Measurements from ENCODE around the gene CHST8.
"Not testable (repeated sequence)": the region's sequence is repeated elsewhere in the genome, so short reads cannot be mapped to it uniquely, and the experiment has no call there.

Gene CHST8

DNA sequence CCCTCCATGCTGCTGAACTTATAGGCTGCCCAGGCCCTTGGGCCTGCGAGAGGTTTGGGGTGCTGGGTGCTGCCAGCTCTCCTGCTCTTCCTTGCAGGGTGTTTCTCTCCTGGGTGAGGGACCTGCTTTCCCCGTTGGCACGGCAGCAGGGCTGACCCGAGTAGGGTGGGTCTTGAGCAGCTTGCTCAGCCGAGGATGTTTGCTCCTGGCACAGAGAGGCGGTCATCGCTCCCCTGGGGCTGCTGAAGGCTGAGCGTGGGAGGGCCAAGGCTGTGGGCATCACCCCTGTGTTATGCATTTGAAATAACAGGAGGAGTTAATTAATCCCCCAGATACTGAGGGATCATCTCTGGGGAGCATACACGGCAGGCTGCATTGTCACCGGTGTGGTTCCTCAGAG is 180.2 kb downstream of the CHST8 start:
- in situ Hi-C loops (cut with MboI; ENCODE audit: low sequenced_read_pairs): no loop called here

DNA sequence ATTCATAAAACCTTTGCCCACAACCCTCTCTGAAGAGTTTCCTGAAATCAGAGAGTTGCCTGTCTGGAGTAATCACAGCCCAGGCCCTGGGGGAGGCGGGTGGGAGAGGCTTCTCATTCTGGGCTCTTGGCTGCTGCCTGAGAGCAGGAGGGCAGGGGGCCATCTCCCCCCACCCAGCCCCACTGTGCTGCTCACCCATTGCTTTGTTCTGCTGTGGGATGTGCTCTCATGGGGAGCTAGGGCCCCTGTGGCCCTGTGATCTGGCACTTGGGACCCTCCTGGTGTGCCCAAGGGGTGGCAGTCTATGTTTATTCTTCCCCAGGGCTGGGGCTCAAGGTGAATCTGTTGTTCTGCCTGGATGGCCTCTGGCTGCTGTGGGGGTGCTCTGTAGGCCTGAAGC is 181.0 kb downstream of the CHST8 start:
- in situ Hi-C loops (cut with MboI; ENCODE audit: low sequenced_read_pairs): no loop called here

DNA sequence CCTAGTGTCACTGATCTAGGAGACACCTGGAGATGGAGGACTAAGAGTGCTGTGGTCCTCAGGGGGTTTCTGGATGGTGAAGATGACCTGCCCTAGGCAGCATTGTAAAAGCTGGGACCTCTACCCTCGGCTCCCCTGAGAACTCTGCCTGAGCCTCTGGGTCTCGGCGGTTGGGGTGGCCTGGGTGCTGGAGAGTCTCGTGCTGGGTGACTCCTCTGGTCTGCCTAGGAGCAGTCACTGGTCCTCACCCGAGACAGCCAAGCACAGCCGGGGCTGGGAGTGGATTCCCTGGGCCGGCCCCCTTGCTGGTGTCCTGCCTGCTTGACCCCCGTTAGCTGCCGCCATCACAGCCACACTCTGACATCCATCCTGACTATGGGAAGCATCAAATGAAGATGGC is 181.6 kb downstream of the CHST8 start:
- in situ Hi-C loops (cut with MboI; ENCODE audit: low sequenced_read_pairs): no loop called here

DNA sequence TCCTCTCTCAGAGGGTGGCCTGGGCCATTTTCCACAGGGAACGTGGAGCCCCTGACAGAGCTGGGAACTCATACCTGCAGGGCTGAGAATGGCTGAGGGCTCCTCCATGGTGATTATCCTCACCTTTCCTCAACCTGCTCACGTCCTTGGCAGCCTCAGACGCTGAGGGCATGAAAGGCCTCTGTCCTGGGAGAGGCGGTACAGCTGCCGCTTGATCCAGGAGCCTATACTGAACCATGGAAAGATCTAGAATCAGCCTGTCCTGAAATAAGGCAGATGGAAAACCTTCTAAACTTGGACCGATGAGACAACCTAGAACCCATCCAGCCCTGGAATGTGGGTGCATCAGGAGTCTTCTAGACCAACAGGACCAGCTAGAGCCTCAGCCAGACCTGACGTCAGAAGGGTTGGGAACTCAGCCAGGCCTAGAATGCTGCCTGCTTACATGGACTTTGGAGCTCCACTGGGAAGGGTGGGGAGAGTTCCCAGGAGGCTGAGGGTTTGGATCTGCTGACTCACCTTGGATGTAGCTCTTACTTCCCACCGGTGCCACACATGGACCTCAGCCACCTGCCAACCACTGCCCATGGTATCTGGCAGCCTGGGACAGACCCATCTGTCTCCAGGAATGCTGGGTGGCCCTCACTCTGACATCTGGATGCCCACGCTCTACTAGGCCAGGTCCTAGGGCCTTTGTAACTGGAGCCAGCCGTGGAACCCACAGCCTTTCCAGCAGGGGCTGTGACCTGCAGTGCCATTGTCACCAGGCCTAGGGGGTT is 182.5 kb downstream of the CHST8 start:
- in situ Hi-C loops (cut with MboI; ENCODE audit: low sequenced_read_pairs): no loop called here

DNA sequence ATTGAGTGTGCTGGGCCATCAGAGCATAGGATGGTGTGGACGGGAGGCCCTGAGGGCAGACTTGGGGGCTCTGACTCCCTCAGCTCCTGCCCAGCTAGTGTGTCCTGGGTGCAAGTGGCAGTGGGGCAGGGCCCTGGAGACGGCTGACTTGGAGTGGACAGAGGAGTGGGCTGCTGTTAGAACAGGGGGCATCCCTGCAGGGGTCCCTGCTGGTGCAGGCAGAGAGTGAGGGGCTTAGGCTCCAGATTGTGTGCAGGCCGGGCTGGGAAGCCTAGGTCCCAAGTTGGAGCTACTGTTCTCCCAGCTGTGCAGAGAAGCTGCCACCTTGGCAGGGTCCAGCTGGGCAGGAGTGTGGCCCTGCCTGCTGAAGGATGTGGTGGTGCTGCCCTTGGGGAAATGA is 183.6 kb downstream of the CHST8 start:
- in situ Hi-C loops (cut with MboI; ENCODE audit: low sequenced_read_pairs): no loop called here

DNA sequence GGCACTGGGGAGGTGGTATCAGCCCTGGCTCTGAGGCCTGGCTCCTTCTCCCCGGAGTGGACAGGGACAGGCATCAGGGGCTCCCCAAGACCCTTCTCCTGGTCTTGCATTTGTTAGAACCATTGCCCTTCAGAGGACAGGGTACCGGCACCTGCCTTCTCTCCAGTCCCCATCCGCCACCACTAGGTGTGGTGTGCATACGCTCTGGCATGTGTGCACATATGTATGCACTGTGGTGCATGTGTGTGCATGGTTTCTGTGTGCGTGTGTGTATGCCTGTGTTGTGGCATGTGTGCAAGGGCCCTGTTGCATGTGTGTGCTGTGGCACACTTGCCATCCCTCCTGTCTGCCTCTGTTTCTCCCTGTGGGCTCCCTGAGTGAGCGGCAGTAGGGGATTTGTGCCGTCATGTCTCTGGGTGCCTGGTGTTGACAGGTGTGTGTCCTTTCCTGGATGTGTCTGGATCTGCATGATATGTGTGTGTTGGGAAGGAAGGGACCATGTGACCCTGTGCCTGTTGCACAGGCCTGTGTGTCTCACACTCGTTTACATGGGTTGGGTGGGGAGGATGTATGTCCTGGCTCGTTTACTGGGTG is 184.2 kb downstream of the CHST8 start:
- in situ Hi-C loops (cut with MboI; ENCODE audit: low sequenced_read_pairs): no loop called here

DNA sequence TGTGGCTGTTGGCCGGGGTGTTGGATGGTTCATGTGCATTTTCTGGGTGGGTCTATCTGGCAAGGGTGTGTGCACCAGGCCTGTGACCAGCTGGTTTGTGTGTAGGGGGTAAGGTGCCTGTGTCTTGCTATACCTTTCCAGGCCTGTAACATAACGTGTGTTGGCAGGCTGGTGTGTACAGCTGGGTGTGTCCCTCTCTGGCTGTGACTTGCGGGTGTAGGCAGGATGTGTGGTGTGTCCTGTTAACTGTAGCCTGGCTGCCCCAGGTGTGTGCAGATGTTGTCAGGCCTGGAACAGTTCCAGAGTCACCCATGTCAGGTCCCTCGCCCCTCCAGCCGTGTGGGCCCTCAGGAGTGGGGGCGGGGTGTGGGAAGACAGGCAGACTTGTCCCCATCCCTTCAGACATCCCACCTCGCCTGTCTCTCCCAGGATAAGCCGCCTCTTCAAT is 184.7 kb downstream of the CHST8 start:
- in situ Hi-C loops (cut with MboI; ENCODE audit: low sequenced_read_pairs): no loop called here

DNA sequence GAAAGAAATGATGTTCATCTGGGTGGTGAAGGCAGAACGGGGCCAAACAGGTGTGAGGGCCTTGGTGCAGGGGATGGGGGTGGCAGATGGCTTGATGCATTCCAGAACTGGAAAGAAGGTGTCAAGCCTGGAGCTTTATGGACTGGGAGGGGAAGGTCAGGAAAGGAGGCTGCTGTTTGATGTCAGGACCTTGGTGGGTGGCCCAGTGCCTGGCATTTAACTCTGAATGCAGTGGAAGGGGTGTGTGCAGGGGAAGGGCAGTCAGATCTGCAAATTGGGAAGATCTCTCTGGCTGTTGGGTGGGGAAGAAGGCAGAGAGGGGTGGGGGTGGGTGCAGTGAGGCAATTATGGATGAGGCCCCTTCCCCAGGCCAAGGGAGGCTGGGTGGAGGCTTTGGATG is 186.6 kb downstream of the CHST8 start:
- in situ Hi-C loops (cut with MboI; ENCODE audit: low sequenced_read_pairs): no loop called here

DNA sequence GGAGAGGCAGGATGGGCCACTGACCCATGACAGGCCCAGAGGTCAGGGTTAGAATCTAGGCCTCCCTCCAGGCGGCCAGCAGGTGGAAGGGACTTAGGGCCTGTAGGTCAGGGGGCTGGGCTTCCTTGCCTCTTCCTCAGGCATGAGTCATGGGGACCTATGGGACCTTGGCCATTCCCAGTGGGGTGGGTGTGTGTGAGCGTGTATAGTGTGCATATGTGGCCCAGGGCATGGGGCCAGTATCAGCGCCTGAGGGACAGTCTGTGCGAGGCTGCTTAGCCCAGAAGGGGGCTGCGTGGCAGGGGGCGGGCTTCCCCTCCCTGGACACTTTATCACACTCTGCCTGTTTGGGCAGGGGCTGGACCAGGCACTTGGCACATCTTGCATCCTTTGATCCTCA is 188.2 kb downstream of the CHST8 start:
- in situ Hi-C loops (cut with MboI; ENCODE audit: low sequenced_read_pairs): no loop called here

DNA sequence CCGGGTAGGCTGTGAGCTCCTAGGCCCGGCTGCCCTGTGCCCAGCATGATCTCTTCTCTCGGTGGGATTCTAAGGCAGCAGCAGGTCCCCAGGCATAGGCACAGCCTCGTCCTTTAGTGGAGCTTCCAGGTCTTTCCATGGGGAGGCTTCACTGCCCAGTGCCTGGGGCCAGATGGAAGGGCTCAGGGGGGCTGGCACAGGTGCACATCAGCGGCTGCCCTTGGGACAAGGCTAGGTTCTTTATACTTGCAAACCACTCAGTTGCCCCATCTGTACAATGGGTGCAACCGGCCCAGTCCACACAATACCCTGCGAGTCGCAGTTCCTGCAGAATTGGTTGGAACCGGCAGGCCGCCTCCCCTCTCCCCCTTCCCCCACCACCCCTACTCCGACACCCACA is 189.1 kb downstream of the CHST8 start:
- in situ Hi-C loops (cut with MboI; ENCODE audit: low sequenced_read_pairs): no loop called here

DNA sequence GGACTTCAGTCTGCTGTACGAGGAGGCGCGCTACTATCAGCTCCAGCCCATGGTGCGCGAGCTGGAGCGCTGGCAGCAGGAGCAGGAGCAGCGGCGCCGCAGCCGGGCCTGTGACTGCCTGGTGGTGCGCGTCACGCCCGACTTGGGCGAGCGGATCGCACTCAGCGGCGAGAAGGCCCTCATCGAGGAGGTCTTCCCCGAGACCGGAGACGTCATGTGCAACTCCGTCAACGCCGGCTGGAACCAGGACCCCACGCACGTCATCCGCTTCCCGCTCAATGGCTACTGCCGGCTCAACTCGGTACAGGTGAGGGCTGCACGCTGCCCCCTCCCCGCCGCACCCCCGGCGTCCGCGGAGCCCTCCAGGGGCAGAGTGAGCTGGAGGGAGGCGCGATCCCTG is 189.5 kb downstream of the CHST8 start:
- in situ Hi-C loops (cut with MboI; ENCODE audit: low sequenced_read_pairs): no loop called here

DNA sequence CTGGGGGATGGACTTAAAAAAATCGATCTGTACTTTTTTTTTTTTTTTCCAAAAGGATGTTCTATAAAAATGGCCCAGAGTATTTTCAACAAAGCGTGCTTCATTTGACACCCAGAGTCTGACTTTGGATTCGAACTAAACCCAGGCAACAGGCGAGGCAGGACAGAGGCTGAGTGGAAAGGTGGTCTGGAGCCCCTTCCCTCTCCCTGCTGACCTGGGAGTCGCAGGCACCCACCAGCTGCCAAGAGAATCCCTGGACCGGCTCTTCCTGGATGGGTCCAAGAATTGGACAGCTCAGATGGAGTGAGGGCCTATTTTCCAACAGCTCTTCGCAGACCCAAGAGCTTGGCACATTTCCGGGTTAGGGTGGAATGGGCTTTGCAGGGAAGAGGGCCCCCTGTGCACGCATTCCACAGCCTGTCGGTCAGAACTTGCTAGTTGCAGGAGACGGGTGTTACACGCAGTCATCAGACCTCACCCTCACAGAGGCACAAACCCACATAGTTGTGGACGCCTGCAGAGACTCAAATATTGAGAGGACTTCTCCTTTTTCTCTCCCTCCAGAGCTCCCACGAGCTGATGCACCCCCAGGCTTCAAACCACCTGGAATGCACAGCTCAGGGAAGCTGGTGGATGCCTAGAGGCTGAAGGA is 190.1 kb downstream of the CHST8 start:
- in situ Hi-C loops (cut with MboI; ENCODE audit: low sequenced_read_pairs): no loop called here

DNA sequence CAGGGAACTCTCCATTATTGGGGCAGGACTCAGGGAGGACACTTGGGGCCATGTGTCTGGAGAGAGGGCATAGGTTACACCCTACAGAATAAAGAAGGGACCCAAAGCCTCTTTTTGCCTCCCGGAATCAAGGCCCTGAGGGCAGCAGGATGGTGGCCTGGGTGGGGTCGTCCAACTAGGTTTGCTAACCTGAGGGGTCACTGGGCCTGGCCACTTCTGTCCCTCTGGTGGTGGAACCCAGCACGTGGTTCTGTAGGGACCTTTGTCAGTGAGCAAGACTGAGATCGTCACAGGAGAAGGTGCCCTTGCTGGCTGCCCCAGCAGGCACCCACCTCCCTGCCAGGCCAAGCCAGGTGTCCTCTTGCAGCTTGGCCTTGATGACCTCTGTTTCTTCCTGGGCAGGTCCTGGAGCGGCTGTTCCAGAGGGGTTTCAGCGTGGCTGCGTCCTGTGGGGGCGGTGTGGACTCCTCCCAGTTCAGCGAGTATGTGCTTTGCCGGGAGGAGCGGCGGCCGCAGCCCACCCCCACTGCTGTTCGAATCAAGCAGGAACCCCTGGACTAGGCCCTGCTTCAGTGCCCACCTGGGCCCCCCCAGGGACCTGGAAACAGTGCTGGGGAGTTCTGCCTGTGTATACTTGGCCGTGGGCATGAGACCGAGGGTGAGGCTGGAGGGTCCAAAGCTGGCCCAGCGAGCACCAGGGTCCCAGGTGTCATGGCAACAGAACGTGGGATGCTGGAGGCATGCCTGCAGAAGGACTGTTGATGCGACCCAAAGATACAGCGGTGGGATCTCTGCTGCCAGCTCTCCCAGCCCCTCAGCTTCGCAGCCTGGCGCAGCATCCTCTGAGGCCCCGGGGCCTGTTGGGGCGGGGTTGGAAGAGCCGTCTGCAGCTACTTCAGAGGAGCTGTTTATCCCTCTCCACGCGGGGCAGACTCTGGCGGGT is 190.9 kb downstream of the CHST8 start:
- in situ Hi-C loops (cut with MboI; ENCODE audit: low sequenced_read_pairs): no loop called here

DNA sequence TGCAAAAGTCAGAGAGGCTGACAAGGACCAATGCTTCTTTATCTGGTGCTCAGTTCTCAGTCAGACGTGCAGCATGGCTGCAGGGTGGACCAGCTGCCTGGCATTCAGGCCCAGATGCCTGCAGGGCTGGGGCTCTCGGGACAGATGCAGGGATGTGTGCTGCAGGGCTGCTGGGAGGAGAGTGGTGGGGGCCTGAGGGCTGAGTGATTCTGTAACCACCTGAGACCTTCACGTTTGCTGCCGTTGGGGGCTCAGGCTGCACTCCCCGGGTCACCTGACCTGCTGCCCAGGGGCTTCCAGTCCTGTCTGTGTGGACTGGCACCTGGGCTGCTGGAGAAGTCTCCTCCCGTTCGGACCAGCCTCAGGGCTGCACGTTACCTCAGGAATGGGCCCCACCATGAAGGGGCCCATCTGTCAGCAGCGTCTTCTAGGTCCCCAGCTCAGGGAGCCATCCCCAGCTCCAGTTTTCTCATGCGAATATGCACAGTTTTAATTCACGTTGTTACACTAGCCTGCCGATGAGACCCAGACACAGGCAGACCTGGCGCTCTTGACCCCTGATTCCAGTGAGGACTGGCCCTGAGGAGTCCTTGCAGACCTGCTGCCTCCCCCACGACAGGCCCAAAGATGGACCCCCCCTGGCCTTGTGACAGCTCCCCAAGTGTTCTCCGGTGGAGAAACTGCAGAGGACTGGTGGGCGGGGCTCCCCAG is 191.8 kb downstream of the CHST8 start:
- in situ Hi-C loops (cut with MboI; ENCODE audit: low sequenced_read_pairs): no loop called here

DNA sequence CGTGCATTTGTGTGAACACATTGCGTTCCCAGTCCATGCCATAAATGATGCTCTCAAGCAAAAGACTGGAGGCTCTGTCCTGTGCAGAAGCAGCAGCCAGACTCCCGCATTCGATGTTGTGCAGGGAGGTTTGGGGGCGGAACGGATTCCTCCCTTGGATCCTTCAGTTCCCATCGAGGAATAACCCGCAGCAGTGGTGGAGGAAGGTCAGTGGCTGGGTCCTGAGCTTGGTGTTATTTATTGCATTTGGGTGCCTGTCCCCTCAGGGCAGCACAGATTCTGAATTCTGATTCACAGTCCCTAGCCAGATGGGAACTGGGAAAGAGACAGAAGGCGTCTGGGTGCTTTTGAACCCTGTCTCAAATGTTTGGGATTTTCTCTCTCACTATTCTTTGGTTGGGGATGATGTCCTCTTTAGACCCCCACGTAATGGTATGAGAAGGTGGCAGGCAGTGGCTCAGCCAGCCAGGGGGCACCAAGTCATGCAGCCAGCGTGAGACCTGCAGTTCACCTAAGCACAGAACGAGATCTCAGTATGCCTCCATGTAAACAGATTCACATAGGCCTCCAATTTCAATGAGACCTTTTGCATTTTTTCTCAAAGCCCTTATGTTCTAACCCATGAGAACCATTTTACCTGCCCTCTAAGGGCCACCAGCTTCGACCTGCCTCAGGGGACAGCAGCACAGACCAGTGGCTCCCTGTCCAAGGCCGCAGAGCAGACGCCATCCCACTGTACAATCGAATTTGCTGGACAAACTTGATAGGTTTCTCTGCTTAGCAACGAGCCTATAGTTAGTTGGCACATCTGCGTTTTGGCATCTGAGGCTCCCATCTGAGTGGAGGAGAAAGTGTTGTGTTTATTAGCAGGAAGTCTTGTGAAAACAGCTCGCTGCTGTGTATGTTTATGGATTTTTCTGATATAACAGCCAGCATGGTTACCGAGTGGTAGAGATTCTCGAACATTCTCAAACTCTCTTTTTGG is 192.7 kb downstream of the CHST8 start:
- in situ Hi-C loops (cut with MboI; ENCODE audit: low sequenced_read_pairs): no loop called here

DNA sequence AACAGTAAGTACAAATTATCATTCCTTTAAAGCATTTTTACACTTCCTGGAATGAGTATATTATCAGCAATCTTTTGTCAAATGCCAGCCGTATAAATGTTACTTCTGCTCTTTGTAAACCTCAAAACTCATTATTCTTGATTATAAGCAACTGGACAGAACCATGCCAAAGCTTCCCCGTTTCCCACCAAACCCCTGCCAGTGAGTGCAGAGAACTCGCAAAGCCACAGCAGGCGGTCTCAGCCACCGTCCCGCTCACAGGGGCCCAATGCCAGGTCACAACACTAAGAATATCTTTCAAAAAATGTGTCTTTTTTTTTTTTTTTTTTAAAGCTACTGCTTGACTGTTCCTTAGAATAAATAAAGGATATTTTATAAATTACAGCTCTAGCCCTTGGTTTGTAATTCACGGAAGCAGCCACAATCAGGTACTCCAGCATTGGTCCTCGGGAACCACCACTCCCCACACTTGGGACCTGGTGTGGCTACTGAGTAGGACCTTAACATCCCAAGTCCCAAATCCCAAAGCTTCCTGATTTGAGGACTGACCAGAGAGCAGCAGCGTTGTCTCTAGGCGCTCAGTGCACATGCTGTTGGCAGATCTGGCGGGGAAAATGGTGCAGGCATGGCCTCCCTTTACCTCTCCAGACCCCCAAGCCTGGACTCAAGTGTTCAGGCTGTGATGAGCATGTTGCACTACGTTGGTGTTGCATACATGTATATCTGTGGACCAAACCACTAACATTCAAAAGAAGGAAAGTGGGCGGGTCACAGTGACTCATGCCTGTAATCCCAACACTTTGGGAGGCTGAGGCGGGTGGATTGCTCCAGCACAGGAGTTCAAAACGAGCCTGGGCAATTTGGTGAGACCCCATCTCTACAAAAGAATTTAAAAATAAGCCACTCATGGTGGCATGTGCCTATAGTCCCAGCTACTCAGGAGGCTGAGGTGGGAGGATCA is 193.9 kb downstream of the CHST8 start:
- in situ Hi-C loops (cut with MboI; ENCODE audit: low sequenced_read_pairs): no loop called here

DNA sequence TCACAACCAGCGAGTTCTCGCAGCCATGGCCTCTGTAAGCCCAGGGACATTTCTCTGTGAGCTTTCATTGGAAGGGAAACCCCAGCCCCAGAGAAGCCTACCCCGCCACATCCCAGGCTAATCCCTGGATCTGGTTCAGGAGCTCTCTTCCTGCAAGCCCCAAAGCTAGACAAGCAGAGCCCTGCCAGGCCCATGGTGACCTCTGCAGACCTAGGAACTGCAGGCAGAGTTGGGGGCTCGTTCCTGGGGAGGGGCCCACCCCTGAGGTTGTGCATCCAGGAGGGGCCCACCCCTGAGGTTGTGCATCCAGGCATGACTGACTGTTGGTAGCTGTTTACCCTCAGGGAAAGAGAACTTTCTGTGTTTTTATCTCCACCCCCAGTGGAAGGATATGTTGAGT is 196.7 kb downstream of the CHST8 start:
- in situ Hi-C loops (cut with MboI; ENCODE audit: low sequenced_read_pairs): no loop called here

DNA sequence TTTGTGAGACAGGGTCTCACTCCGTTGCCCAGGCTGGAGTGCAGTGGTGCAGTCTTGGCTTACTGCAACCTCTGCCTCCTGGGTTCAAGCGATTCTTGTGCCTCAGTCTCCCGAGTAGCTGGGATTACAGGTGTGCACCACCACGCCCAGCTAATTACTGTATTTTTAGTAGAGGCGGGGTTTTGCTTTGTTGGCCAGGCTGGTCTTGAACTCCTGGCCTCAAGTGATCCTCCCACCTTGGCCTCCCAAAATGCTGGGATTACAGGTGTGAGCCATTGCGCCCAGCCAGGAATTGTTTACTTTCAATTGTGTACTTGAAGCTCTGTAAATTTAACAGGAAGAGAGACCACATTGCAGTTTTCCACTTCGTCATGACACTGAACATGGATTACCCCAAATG is 197.3 kb downstream of the CHST8 start:
- in situ Hi-C loops (cut with MboI; ENCODE audit: low sequenced_read_pairs): not testable (repeated sequence)
